ENCODE measurements around the gene KCNK7. TPM values are rescaled to one million over a fixed set of nuclear protein-coding genes. Genes with fewer than 3 reads are reported as not detected.

The KCNK7 gene
- total RNA-seq, 1 donor from 2014 or later = 0.17 TPM

DNA sequence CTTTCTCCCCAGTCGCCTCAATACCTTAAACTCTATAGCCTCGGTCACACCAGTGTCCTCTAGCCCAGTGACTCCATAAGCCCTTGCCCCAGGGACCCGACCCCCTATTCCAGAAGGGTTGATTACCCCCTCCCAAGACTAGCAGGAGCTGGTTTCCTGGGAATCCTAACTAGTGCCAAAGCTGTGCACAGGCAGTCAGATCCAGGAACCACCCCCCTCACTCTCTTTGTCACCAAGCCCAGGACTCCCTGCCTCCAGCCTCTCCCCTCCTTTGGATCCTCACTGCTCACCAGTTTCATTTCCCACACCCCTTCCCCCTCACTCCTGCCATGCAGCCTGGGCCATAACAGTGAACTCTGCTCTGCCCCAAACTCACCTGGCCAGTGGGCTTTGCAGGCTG, 47.2 kb downstream of the KCNK7 start:
- no peak for DNase-seq (ENCODE audit: low read depth)
- no peak overlapping the region for H3K4me3 ChIP-seq (ENCODE audit: low read depth, low read length)
- TF ChIP-seq, protein P1, sequence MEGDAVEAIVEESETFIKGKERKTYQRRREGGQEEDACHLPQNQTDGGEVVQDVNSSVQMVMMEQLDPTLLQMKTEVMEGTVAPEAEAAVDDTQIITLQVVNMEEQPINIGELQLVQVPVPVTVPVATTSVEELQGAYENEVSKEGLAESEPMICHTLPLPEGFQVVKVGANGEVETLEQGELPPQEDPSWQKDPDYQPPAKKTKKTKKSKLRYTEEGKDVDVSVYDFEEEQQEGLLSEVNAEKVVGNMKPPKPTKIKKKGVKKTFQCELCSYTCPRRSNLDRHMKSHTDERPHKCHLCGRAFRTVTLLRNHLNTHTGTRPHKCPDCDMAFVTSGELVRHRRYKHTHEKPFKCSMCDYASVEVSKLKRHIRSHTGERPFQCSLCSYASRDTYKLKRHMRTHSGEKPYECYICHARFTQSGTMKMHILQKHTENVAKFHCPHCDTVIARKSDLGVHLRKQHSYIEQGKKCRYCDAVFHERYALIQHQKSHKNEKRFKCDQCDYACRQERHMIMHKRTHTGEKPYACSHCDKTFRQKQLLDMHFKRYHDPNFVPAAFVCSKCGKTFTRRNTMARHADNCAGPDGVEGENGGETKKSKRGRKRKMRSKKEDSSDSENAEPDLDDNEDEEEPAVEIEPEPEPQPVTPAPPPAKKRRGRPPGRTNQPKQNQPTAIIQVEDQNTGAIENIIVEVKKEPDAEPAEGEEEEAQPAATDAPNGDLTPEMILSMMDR (conservative IDR thresholded peaks at IDR 0.05; ENCODE audit: low read depth, low read length) = no peak

GRCh38 chr11:65547446-65548125, 48.0 kb downstream of the KCNK7 start:
- DNase-seq (ENCODE audit: low read depth) = no peak
- TF ChIP-seq, protein P1 (conservative IDR thresholded peaks at IDR 0.05; ENCODE audit: low read depth, low read length) = no peak
- H3K4me3 ChIP-seq (ENCODE audit: low read depth, low read length) = no peak overlapping the region

DNA sequence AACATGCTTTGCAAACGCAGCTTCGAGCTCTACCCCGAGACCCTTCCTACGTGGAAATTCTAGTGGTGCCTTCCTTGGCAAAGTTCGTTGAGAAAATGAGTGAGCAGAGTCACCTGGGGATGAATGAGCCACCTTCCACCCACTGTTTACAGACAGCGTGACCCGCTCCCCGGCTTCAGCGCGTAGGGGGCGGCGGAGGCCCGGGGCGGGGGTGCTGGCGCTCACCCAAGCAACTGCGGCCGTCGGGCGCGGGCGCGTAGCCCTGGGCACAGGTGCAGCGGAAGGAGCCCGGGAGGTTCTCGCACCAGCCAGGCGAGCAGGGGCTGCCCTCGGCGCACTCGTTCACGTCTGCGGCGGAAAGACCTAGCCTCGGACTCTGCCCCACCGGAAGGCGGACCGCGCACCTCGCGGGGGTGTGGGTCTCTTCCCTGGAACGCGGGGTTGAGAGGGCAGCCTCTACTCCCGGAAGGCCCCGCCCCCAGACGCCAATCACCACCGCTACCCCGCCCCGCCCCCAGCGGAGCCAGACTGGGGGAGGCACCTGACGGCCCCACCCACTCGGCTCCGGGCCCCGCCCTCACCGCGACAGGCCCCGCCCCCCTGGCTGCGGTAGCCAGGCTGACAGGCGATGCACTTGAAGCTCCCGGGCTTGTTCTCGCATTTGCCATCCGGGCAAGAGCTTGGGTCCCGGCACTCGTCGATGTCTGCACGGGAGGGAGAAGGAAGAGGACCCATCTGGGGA, 49.2 kb downstream of the KCNK7 start:
- TF ChIP-seq, protein P1 (conservative IDR thresholded peaks at IDR 0.05; ENCODE audit: low read depth, low read length) = no peak
- H3K4me3 ChIP-seq (ENCODE audit: low read depth, low read length) = peak overlapping the region; percentile 53
- no peak for DNase-seq (ENCODE audit: low read depth)

DNA sequence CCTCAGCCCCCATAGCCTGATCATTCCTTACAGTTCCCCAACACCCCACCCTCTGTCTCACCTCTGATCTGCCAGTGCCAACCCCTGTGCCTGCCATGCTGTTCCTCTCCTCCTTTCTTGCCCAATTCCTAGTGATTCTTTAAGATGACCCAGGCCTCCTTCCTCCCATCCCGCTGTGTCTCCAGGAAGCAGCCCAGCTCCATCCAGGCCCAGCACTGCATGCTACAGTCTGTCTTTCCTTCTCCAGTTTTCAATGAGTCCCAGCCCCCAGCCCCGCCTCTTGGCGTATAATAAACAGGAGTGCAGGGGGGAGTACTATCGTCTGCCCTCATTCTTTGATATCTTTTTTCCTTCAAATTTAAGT, 49.8 kb downstream of the KCNK7 start:
- TF ChIP-seq, protein P1 (conservative IDR thresholded peaks at IDR 0.05; ENCODE audit: low read depth, low read length) = no peak
- peak overlapping the region; percentile 53 for H3K4me3 ChIP-seq (ENCODE audit: low read depth, low read length)
- DNase-seq (ENCODE audit: low read depth) = no peak

Other genes with a start within 250 kb of the KCNK7 start
- 0.75 and 1.2 TPM in 2 replicates for gene TIGD3, start 241.0 kb downstream of the KCNK7 start, total RNA-seq
- 0.29 and 1.2 TPM in 2 replicates for gene SLC25A45, start 213.2 kb downstream of the KCNK7 start, total RNA-seq
- gene FRMD8, start 209.2 kb downstream of the KCNK7 start, total RNA-seq = 43.5 and 49.5 TPM in 2 replicates
- gene NEAT1, start 173.0 kb downstream of the KCNK7 start, total RNA-seq = 6.4 and 27.0 TPM in 2 replicates
- 343 and 1,362 TPM in 2 replicates for gene MALAT1, start 96.8 kb downstream of the KCNK7 start, total RNA-seq
- 81.2 and 101 TPM in 2 replicates for gene SCYL1, start 70.7 kb downstream of the KCNK7 start, total RNA-seq
- 34.9 and 102 TPM in 2 replicates for gene LTBP3, start 37.4 kb downstream of the KCNK7 start, total RNA-seq
- 72.0 and 141 TPM in 2 replicates for gene ZNRD2, start 25.3 kb downstream of the KCNK7 start, total RNA-seq
- gene FAM89B, start 23.3 kb downstream of the KCNK7 start, total RNA-seq = 64.0 and 67.1 TPM in 2 replicates
- gene EHBP1L1, start 19.7 kb downstream of the KCNK7 start, total RNA-seq = 26.1 and 26.3 TPM in 2 replicates
- gene MAP3K11, start 18.4 kb upstream of the KCNK7 start, total RNA-seq = 55.0 and 55.3 TPM in 2 replicates
- gene PCNX3, start 20.0 kb upstream of the KCNK7 start, total RNA-seq = 35.9 and 41.6 TPM in 2 replicates
- 45.5 and 66.5 TPM in 2 replicates for gene SIPA1, start 42.3 kb upstream of the KCNK7 start, total RNA-seq
- 63.6 and 73.0 TPM in 2 replicates for gene RELA, start 67.1 kb upstream of the KCNK7 start, total RNA-seq
- gene KAT5, start 116.5 kb upstream of the KCNK7 start, total RNA-seq = 47.2 and 72.2 TPM in 2 replicates
- gene RNASEH2C, start 125.0 kb upstream of the KCNK7 start, total RNA-seq = 76.7 and 81.1 TPM in 2 replicates
- gene AP5B1, start 185.2 kb upstream of the KCNK7 start, total RNA-seq = 14.0 and 17.9 TPM in 2 replicates
- gene OVOL1, start 191.3 kb upstream of the KCNK7 start, total RNA-seq = 4.8 and 12.5 TPM in 2 replicates
- gene SNX32, start 238.2 kb upstream of the KCNK7 start, total RNA-seq = 2.1 TPM in 1 of 2 replicates, not detected in the other

Measured in epithelial cell of proximal tubule (primary cell).